GM12873 (cell line): ENCODE measurements around the gene SEMA3C.
A peak's percentile ranks its signal among the peaks of the same experiment; 100 is the strongest.

Experiments
- CTCF ChIP-seq: IDR thresholded peaks from 2 replicates; pipeline ENCODE4 v1.5.1; 2012; ENCODE audit warnings: low read depth, mild to moderate bottlenecking, moderate library complexity, low read length, control low read depth; ENCODE audit not compliant: insufficient read depth; ENCODE audit errors: missing control alignments

Gene SEMA3C

GRCh38 chr7:80740778-80741545 lies 177.9 kb downstream of the SEMA3C start:
- no peak for TF ChIP-seq CTCF

GRCh38 chr7:80736371-80737125 lies 182.3 kb downstream of the SEMA3C start:
- TF ChIP-seq CTCF: no peak

- no peak for TF ChIP-seq CTCF
Observed at GRCh38 chr7:80735330-80735729, 183.5 kb downstream of the SEMA3C start.

GRCh38 chr7:80734011-80734410 lies 184.8 kb downstream of the SEMA3C start:
- no peak for TF ChIP-seq CTCF

GRCh38 chr7:80733333-80733915 lies 185.4 kb downstream of the SEMA3C start:
- no peak for TF ChIP-seq CTCF

- TF ChIP-seq CTCF: peak; percentile 34
Observed at GRCh38 chr7:80732630-80733029, 186.2 kb downstream of the SEMA3C start.

GRCh38 chr7:80731281-80731680 lies 187.6 kb downstream of the SEMA3C start:
- TF ChIP-seq CTCF: no peak
